Transverse colon (tissue), 4 donors: Measurements from ENCODE around the gene IFT80. TPM values are rescaled to one million over a fixed set of nuclear protein-coding genes. Genes with fewer than 3 reads are reported as not detected.
"Not testable (repeated sequence)": the region's sequence is repeated elsewhere in the genome, so short reads cannot be mapped to it uniquely, and the experiment has no call there.

ENCODE experiments used
- DNase-seq: peaks from one replicate; pipeline ENCODE4 v3.0.0-alpha.2; 2019
- H3K27ac ChIP-seq, 4 donors: fragments of 200-600 bp; sonication (generic); 2 replicates each; pipeline ENCODE4 v1.5.1; 2016 to 2018; ENCODE audit warnings: inconsistent platforms in 4 of 4
- H3K27me3 ChIP-seq: fragments of 200-600 bp; sonication (generic); 2 replicates; pipeline ENCODE4 v1.5.1; 2017; ENCODE audit warnings: inconsistent platforms
- H3K36me3 ChIP-seq, 4 donors: fragments of 200-600 bp; sonication (generic); 2 replicates each; pipeline ENCODE4 v1.5.1; 2017 to 2019; ENCODE audit warnings: inconsistent platforms in 4 of 4
- H3K4me1 ChIP-seq, 4 donors: fragments of 200-600 bp; sonication (generic); 2 replicates each; pipeline ENCODE4 v1.5.1; 2017 to 2020; ENCODE audit warnings: inconsistent platforms in 4 of 4
- H3K4me3 ChIP-seq, 4 donors: fragments of 200-600 bp; sonication (generic); 1 replicate in 1 of 4; 2 replicates in 3 of 4; pipeline versions ENCODE4 v1.5.1 to v1.6.1; 2017 to 2019; ENCODE audit warnings: inconsistent platforms in 4 of 4
- H3K9me3 ChIP-seq, 2 donors: fragments of 200-600 bp; sonication (generic); 2 replicates each; pipeline ENCODE4 v1.5.1; 2017 to 2019; ENCODE audit warnings: inconsistent platforms in 2 of 2
- CTCF ChIP-seq, 5 experiments: fragments of 200-600 bp in 3 of 5; fragments of 450-650 bp in 2 of 5; sonication (generic) in 3 of 5; IDR thresholded peaks; 1 replicate in 2 of 5; 2 replicates in 3 of 5; pipeline ENCODE4 v1.5.1; 2016 to 2017; ENCODE audit warnings: antibody characterized with exemption in 5 of 5, inconsistent platforms in 3 of 5, mild to moderate bottlenecking in 2 of 5, moderate library complexity in 1 of 5
- EP300 ChIP-seq: sonication (generic); formaldehyde crosslinking; IDR thresholded peaks from one replicate; pipeline ENCODE4 v1.6.1; 2017; ENCODE audit warnings: antibody characterized with exemption, low read depth
- POLR2A ChIP-seq: fragments of 450-650 bp; IDR thresholded peaks from one replicate; pipeline ENCODE4 v1.6.1; 2016; ENCODE audit warnings: antibody characterized with exemption, mild to moderate bottlenecking, moderate library complexity
- POLR2AphosphoS5 ChIP-seq, 3 donors: sonication (generic); formaldehyde crosslinking; IDR thresholded peaks; one replicate each; pipeline ENCODE4 v1.6.1; 2016; ENCODE audit warnings: antibody characterized with exemption in 3 of 3
- WGBS, 2 donors: methylation state at CpG; one replicate each; pipeline ENCODE4 v1.1.5; 2018; ENCODE audit warnings: low coverage in 1 of 2; 5-methylcytosine and 5-hydroxymethylcytosine counted together
- in situ Hi-C, 4 donors: fragments of 200-750 bp; cut with MboI; loops; one replicate each; pipeline versions ENCODE4 v1.15.0 to v1.15.1; 2017; ENCODE audit warnings: low sequenced_read_pairs in 3 of 4, low pct_ligation_motif_present in 1 of 4, low pct_unique_long_range_greater_than_20kb in 1 of 4
- intact Hi-C: fragments of 100-400 bp; cut with DNase I; formaldehyde crosslinking; loops from one replicate; pipeline ENCODE4 v1.15.1; 2023; ENCODE audit warnings: low total_unique reads
- total RNA-seq, 4 donors: library from RNA; depleted of rRNA; stranded (reverse); fragments of >200 nt; gene quantifications; one replicate each; pipeline ENCODE4 v1.1.0, GENCODE V29; 2016

IFT80 gene
- total RNA-seq, 4 donors from 2014 or later, result 0.37 to 78.8 (median 19.7) TPM

GRCh38 chr3:160247766-160248165 is 151.3 kb downstream of the IFT80 start:
- in situ Hi-C loops (no loop called here), intact Hi-C loops (no loop called here)
- 88% methylated on average over 1 of the region's 1 CpG for WGBS, 2 donors
- no peak for DNase-seq
- no peaks in the 10 kb centered on the region for H3K36me3 ChIP-seq
- TF ChIP-seq POLR2AphosphoS5 (IDR thresholded peaks at IDR 0.05), result no peak
- TF ChIP-seq POLR2A, result no peak
- no peak for TF ChIP-seq EP300
- no peak for TF ChIP-seq CTCF (IDR thresholded peaks at IDR 0.05)
- no peak overlapping the region for H3K4me3 ChIP-seq
- no peaks in the 10 kb centered on the region for H3K4me1 ChIP-seq
- no peaks in the 10 kb centered on the region for H3K9me3 ChIP-seq
- no peak overlapping the region for H3K27ac ChIP-seq
- H3K27me3 ChIP-seq, result no peaks in the 10 kb centered on the region

- no peaks in the 10 kb centered on the region for H3K27me3 ChIP-seq
- H3K4me1 ChIP-seq, result no peaks in the 10 kb centered on the region
- in situ Hi-C loops (no loop called here), intact Hi-C loops (no loop called here)
- H3K4me3 ChIP-seq, result no peak overlapping the region
- no peak for TF ChIP-seq POLR2AphosphoS5 (IDR thresholded peaks at IDR 0.05)
- no peak for TF ChIP-seq EP300
- 68 to 89% methylated on average over 9 of the region's 9 CpGs for WGBS, 2 donors
- no peak for DNase-seq
- H3K36me3 ChIP-seq, result no peaks in the 10 kb centered on the region
- no peak overlapping the region for H3K27ac ChIP-seq
- no peaks in the 10 kb centered on the region for H3K9me3 ChIP-seq
Measured at GRCh38 chr3:160245261-160245800, 153.7 kb downstream of the IFT80 start.

- H3K27ac ChIP-seq, H3K4me3 ChIP-seq, H3K9me3 ChIP-seq, in situ Hi-C loops, H3K27me3 ChIP-seq, H3K4me1 ChIP-seq, intact Hi-C loops, DNase-seq, H3K36me3 ChIP-seq: not testable (repeated sequence)
- 79 to 84% methylated on average over 5 to 6 of the region's 6 CpGs for WGBS, 2 donors
Measured at GRCh38 chr3:160240719-160241118, 158.3 kb downstream of the IFT80 start.

- no peak overlapping the region for H3K27ac ChIP-seq
- in situ Hi-C loops, result no loop called here
- TF ChIP-seq POLR2AphosphoS5 (IDR thresholded peaks at IDR 0.05) (no peak), POLR2A (no peak), CTCF (IDR thresholded peaks at IDR 0.05) (no peak), EP300 (no peak)
- DNase-seq, result no peak
- no peak overlapping the region for H3K4me3 ChIP-seq
- H3K36me3 ChIP-seq, result no peaks in the 10 kb centered on the region
- H3K4me1 ChIP-seq, result peaks cover 0 to under 1% (median 0%) of the 10 kb centered on the region in 4 donors
- intact Hi-C loops, result no loop called here
- H3K27me3 ChIP-seq, result peaks cover 12% of the 10 kb centered on the region
- WGBS, 2 donors, result 65 to 75% methylated on average over 3 of the region's 3 CpGs
- H3K9me3 ChIP-seq, result no peaks in the 10 kb centered on the region
Measured at GRCh38 chr3:160232014-160232413, 167.0 kb downstream of the IFT80 start.

- H3K27me3 ChIP-seq, result peaks cover 42% of the 10 kb centered on the region
- no peak overlapping the region for H3K27ac ChIP-seq
- 31 to 57% methylated on average over 3 of the region's 3 CpGs for WGBS, 2 donors
Measured at GRCh38 chr3:160227419-160227818, 171.6 kb downstream of the IFT80 start.

More at GRCh38 chr3:160227419-160227818, 171.6 kb downstream of the IFT80 start:
- no peak for DNase-seq
- peaks cover 0 to 18% (median 11%) of the 10 kb centered on the region in 4 donors for H3K4me1 ChIP-seq
- no peaks in the 10 kb centered on the region for H3K9me3 ChIP-seq
- H3K4me3 ChIP-seq, result no peak overlapping the region
- intact Hi-C loops (loop anchor here (2.0 to 10.0 kb wide), 3 partner anchors 25 to 63 kb away; no protein-coding TSS in a partner anchor), in situ Hi-C loops (no loop called here)
- TF ChIP-seq EP300, result no peak
- TF ChIP-seq CTCF (IDR thresholded peaks at IDR 0.05), result no peak
- TF ChIP-seq POLR2A, result no peak
- TF ChIP-seq POLR2AphosphoS5 (IDR thresholded peaks at IDR 0.05), result no peak
- no peaks in the 10 kb centered on the region for H3K36me3 ChIP-seq
